A172 (cell line): ENCODE measurements around the gene UNC45B. TPM values are rescaled to one million over a fixed set of nuclear protein-coding genes. Genes with fewer than 3 reads are reported as not detected.
"Not testable (repeated sequence)": the region's sequence is repeated elsewhere in the genome, so short reads cannot be mapped to it uniquely, and the experiment has no call there.

Experiments used
- DNase-seq: peaks from one replicate; pipeline ENCODE4 v3.0.0-alpha.2; 2015; ENCODE audit warnings: low spot score
- total RNA-seq: library from RNA; depleted of rRNA; stranded (reverse); fragments of >200 nt; shearing (Covaris generic); gene quantifications from 2 replicates; pipeline ENCODE4 v1.2.3, GENCODE V29; 2014

UNC45B gene
- total RNA-seq, 1 experiment from 2014 or later, result not detected

DNA sequence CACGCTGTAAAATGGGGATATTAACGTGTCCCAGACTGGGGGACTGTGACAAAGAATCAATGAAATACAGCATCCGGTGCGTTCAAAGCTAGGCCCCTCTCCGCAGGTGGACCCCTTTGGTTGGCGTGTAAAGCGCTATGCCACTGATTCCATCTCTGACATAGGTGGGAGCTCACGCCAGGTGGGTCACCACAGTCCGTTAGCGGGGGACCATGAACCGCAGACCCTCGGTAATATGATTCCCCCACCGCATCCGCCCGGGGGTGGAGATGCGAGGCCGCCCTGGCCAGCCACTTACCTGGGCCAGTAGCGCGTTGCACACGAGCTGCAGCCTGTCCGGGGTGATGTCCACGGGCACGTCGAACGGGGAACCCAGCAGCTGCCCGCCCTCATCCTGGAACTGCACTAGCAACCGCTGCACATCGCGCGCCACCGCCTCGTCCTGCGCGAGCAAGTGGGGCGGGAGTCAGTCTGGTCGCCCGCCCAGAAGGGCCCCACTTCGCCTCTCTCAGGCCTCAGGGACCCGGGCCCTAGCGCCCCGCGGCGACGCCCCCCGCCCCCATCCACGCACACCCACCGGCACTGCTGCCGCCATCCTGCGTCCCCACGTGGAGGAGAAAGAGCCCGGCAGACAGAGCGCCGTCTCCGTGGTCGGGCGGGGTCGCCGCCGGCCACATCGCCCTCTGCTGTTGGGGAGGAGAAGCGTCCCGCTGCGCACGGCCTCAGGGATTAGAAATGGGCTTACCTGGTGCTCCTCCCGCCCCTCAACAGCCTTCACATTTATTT lies 5.7 kb upstream of the UNC45B start, which contains the start of gene NLE1:
Gene NLE1 (minus strand): TSS at position 623 of the 786 bp plus-strand sequence. CDS start 28 bp downstream, at position 595.
- DNase-seq, result peak; percentile 60

DNA sequence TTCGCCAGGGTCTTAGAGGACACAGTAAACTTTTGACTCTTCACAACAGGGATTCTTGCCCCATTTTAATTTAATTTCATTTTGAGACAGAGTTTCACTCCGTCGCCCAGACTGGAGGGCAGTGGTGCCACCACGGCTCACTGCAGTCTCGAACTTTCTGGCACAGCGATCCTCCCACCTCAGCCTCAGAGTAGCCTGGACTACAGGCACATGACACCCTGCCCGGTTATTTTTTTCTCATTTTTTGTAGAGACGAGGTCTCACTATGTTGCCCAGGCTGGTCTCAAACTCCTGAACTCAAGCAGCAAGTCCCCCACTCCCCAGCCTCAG lies 5.2 kb upstream of the UNC45B start:
- DNase-seq, result no peak

DNA sequence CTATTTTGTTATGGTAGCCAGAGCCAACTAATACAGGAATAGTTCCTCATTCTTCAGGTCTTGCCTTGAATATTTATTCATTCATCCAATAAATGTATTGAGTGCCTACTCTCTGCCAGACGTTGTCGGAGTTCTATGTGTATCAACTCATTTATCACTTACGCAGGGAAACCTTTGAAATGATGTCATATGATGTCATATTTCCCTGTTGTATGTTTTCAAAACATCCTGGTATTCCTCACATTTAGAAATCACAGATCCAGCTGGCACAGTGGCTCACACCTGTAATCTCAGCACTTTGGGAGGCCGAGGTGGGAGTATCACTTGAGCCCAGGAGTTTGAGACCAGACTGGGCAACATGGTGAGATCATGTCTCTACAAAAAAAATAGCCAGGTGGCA lies 2.8 kb upstream of the UNC45B start:
- no peak for DNase-seq

DNA sequence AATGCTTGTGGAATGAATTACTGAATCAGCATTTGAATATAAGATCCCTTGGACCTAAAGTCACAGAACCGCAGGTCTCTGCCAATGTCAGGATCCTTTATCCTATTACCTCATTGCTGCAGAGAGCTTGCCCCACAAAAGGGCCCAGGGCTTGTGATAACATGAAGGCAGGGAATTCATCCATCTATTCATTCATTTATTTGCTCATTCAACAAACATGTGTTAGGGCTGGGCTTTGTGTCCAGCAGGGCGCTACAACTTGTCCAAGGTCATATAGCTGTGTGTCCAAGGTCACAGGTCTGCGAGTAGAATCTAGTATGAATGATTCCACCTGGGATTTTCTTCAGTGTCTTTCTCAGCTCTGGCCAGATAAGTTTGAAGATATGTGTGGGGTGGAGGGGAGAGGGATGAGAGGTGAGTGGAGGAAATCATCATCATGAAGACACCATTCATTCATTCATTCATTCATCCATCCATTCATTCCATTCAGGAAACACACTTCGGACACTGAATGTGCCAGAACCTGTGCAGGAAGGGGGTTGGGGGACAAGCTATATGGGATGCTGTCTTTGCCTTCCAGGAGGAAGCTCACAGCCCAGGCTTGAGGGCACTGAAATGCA lies 1.3 kb upstream of the UNC45B start:
- DNase-seq, result no peak

DNA sequence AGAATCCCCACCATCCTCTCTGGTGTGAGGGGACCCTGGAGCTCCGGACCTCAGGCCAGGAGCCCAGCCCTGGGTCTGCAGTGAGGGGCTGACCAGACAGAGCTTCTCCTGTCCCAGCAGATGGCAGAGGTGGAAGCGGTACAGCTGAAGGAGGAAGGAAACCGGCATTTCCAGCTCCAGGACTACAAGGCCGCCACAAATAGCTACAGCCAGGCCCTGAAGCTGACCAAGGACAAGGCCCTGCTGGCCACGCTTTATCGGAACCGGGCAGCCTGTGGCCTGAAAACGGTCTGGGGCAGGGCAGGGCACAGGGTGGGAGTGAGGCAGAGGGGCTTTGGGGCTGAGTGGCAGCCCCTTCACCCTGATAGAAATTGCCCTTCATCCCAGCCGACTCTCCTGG lies 527 bp downstream of the UNC45B start:
- DNase-seq, result no peak

DNA sequence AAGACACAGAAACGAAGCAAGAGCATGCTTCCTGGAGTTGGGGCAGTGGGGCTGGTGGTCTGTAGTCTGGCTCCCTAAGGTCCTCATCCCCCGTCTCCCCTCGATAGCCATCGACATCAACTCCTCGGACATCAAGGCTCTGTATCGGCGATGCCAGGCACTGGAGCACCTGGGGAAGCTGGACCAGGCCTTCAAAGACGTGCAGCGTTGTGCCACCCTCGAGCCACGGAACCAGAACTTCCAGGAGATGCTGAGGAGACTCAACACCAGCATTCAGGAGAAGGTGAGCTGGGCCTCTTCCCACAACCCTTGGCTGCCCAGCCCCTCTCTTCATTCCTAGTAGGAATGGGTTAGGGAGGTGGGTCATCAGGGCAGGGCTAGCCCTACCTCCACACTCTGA lies 2.3 kb downstream of the UNC45B start:
- no peak for DNase-seq

DNA sequence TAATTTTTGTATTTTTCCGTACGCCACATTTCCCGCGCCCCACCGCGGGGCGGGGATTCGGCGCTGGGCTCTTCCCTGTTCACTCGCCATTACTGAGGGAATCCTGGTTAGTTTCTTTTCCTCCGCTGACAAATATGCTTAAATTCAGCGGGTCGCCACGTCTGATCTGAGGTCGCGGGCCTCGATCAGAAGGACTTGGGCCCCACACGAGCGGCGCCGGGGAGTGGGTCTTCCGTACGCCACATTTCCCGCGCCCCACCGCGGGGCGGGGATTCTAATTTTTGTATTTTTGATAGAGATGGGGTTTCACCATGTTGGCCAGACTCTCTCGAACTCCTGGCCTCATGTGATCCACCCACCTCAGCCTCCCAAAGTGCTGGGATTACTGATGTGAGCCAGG lies 3.5 kb downstream of the UNC45B start:
- not testable (repeated sequence) for DNase-seq

DNA sequence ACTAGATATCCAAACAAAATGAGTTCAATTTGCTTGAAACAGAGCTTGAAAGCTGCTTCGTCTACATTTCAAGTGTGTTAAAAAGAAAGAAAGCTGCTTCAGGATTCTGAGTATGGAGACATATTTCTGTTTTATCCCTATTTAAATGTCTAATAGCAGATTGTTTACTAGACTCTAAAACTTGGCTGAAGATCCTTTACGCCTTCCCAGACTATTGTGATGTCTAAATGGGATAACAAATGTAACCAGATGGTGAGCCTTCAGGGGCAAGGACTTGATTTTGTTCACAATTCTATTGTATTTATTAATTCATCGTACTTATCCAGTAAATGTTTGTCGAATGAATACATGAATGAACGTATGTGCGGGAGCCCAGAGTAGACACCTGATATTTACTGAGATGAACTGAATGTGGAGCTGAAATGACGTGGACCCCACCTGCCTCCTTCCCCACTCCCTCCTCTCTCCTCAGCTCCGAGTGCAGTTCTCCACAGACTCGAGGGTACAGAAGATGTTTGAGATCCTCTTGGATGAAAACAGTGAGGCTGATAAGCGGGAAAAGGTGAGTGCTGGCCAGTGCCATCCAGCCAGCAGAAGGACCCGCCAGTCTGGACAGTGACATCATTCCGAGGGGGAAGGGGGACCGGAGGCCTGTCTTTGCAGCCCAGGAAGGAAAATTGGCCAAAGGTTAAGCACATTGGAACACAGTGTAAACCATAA lies 5.0 kb downstream of the UNC45B start:
- no peak for DNase-seq

DNA sequence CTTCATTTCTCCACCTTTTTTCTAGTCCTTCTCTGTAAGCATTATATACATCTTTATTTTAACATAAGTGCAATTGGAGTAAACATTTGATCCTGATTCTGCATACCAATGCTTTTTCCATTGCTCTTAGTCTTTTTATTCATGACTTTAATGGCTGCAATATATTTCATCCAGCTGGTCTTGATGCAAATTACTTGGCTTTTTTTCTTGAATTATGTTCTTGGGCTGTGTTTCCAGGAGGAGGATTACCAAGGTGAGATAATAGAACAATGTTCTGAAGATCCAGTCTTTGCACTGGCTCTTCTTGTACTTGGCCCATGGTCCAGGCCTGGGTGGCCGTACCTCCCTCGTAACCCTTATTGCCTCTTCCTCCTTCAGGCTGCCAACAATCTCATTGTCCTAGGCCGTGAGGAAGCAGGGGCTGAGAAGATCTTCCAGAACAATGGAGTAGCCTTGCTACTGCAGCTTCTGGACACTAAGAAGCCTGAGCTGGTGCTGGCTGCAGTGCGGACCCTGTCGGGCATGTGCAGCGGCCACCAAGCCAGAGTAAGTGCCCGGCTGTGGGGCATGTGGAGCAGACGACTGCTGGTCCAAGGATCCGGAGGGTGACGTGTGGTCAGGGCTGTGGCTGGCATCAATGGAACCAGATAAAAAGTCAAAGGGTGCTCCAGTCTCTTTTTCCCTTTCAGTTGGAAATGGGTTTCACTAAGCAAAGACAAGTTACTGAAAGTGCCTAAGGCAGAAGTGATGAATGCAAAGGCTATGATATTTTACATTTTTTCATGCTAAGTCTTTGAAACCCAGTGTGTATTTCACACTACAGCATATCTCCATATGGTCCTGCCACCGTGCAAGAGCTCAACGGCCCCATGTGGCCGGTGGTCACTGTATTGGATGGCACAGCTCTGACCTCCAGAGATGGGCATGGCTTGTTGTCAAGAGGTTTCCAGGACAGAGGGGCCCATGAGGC lies 6.9 kb downstream of the UNC45B start:
- DNase-seq, result no peak

DNA sequence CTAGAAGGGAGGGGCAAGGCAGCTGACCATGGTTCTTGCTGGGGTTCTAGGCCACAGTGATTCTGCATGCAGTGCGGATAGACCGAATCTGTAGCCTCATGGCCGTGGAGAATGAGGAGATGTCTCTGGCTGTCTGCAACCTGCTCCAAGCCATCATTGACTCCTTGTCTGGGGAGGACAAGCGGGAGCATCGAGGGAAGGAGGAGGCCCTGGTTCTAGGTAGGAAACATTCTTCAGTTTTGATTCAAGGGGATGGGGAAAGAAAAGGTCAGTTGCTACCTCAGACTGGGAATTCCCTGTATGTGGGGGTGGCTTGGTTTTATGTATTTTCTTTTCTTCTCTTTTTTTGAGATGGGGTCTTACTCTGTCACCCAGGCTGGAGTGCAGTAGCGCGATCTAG lies 7.6 kb downstream of the UNC45B start:
- DNase-seq, result no peak

DNA sequence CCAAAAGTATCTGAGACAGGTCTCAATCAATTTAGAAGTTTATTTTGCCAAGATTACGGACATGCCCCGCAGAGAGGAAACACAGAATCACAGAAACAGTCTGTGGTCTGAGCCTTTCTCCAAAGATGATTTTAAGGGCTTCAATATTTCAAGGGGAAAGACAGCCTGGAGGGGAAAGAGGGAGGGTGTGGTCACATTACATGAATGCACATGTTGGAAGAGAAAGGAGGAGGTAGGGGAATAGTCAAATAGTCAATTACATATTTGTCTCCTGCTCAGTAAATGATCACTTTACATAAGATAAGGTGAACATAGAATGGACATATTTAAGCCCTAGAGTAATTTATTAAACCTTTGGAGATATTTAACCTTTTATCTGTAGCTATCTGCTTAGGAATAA lies 12.3 kb downstream of the UNC45B start:
- DNase-seq, result no peak

DNA sequence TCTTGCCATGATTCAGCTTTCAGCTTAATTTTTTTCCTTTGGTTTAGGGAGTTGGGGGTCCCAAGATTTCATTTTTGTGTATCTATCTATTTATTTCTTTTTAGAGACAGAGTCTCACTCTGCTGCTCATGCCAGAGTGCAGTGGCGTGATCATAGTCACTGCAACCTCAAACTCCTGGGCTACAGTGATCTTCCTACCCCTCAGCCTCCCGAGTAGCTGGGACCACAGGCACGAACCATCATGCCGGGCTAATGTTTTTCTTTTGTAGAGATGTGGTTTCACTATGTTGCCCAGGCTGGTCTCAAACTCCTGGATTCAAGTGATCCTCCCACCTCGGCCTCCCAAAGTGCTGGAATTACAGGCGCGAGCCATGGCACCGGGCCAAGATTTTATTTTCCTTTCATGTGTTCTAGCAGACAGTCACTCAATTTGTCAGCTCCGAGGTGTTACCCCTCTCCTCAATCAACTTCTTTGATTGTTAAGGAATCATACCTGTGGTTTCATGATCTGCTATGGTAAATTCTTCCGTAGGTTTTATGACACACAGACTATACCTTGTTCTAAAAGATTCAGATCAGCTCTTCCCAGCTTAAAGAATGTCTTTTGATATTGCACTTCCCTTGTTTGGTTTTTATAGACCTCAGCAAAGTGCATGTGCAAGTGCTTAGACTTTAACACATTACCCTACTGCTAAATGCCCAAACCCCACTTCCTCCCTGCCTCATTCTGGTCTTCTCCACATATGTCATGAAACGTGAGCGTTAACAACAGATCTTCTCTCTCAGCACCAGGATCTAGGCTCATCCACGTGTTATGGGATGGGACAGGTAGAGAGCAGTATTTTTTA lies 13.0 kb downstream of the UNC45B start:
- DNase-seq, result no peak

DNA sequence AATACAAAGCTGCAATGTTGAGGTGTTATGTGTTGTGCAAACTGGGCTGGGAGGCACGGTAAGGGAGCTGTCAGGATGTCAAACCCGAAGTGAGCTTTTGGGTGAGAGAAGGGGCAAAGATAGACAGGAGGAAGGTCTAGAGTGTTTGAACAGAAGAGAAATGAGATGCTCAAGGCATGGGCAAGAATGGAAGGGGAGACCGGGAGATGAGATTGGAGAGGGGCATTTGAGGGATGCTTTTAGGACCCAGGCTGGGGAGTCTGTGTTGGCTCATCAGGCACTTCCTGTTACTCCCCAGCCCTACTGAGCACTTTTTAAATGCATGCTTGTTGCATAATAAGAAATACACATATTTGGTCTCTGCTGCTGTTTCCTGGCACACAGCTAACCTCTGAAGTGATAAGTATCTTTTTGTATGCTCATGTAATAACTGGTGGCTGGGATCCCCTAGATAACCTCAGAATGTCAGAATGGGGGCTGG lies 13.7 kb downstream of the UNC45B start:
- no peak for DNase-seq

DNA sequence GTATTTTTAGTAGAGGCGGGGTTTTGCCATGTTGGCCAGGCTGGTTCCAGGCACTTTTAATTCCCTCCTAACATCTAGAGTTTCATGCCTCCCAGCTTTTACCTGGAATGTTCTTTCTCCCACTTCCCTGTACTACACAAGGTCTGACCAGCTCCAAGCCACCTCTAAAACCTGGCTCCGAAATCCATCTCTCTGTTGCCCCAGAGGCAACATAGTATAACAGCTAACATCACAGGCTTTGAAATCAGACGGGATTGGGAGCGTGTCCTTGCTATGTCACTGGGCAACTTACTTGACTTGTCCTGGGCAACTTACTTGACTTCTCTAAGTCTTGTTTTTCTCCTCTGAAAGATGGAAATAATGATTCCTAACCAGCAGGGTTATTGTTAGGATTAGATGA lies 15.1 kb downstream of the UNC45B start:
- DNase-seq, result no peak

DNA sequence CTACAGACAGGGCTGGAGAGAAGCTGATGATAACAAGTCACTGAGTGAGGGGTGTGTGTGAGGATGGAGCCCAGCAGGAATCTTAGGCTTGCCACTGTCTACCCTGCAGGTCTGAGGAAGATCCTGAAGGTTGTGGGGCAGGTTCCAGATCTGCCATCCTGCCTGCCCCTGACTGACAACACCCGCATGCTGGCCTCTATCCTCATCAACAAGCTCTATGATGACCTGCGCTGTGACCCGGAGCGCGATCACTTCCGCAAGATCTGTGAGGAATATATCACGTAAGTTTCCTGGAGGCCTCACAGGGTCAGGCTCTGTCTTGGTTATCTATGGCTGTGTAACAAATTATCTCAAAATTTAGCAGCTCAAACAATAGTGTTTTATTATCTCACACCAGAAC lies 16.3 kb downstream of the UNC45B start:
- DNase-seq, result no peak

DNA sequence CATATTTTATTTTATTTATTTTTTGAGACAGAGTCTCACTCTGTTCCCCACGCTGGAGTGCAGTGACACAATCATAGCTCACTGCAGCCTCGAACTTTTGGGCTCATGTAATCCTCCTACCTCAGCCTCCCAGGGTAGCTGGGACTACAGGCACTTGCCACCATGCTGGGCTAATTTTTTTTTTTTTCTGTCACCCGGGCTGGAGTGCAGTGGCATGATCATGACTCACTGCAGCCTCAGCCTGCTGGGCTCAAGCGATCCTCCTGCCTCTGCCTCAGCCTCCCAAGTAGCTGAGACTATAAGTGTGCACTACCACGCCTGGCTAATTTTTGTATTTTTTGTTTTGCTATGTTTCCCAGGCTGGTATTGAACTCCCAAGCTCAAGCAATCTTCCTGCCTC lies 17.1 kb downstream of the UNC45B start:
- DNase-seq, result no peak

DNA sequence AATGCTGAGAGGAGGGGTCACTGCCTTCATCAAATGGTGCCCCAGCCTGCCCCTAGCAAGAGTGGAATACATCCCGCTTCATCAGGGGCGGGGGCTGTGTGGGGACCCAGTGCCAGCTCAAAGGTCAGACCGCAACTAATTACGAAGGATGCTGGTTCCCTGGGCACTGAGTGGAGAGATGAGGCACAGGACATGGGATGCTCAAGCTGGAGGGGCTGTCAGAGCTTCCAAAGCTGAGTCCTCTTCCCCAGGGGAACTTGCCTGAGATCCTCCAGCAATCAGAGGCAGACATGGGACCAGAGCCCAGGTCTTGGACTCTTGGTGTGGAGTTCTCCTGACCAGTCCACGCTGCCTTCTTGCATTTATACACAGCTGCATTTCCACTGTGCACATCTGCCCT lies 18.9 kb downstream of the UNC45B start:
- DNase-seq, result no peak

DNA sequence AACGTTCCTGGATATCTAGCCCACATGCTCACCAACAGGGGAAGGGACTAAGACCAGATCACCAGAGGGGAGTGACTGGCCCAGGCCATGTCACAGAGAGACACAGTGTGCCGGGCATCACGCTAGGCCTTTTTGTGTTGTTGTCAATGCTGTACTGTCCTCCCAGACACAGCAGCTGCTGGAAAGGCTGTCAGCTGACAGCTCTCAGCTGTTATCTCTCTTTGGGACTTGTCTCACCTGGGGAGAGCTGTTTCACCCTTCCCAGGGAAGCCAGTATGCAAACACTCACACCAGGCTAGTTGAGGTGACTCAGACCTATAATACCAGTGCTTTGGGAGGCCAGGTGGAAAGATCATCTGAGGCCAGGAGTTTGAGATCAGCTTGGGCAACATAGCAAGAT lies 19.4 kb downstream of the UNC45B start:
- no peak for DNase-seq

DNA sequence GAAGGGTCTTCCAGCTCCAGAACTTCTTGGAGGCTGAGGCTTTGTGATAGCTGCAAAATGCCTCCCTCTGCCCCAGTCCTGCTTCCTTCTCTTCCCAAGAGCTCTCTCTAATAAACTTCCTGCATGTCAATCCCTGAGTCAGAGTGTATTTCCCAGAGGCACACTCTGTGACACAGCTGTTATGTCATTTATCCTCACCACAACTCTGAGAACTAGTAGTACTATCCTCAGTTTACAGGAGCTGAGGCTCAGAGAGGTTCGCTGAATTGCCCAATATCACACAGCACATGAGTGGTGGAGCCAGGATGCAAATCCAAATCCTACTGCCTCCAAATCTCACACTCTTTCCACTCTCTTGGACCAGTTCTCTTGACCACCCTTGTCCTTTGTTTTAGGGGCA lies 20.0 kb downstream of the UNC45B start:
- DNase-seq, result peak; percentile 46

DNA sequence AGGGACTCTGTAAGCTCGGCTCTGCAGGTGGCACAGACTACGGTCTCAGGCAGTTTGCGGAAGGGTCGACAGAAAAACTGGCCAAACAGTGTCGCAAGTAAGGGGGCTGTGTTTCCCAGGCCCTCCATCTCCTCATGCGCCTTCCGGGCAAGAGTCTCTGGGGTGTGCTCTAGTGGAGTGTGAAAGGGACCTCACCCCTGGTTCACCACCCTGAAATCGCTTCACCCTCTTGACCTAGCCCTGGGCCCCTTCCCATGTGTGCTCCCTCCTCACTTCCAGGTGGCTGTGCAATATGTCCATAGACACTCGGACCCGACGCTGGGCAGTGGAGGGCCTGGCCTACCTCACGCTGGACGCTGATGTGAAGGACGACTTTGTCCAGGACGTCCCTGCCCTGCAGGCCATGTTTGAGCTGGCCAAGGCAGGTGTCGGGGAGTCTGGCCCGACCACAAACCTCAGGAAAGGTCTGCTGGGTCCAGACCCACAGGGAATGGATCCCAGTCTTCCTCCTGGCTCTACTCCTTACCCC lies 22.3 kb downstream of the UNC45B start:
- no peak for DNase-seq
